ENCODE measurements around the gene AEBP1.

GRCh38 chr7:44082541-44083207 lies 21.5 kb upstream of the AEBP1 start:
- TF ChIP-seq CTCF (IDR thresholded peaks at IDR 0.05; ENCODE audit: insufficient read depth, low read depth, low read length) (no peak), EZH2 (IDR thresholded peaks at IDR 0.05; ENCODE audit: insufficient read depth, low read length) (no peak)

Measured in astrocyte (in vitro differentiated cells and primary cell).